Thyroid gland (tissue), 4 donors: ENCODE data around the gene PAWR. TPM values are rescaled to one million over a fixed set of nuclear protein-coding genes. Genes with fewer than 3 reads are reported as not detected.
A peak's percentile ranks its signal among the peaks of the same experiment; 100 is the strongest.
"Not testable (repeated sequence)": the region's sequence is repeated elsewhere in the genome, so short reads cannot be mapped to it uniquely, and the experiment has no call there.

Experiments used
- DNase-seq, 2 donors: peaks; one replicate each; pipeline ENCODE4 v3.0.0-alpha.2; 2019
- H3K27ac ChIP-seq, 3 donors: fragments of 200-600 bp; sonication (generic); 1 replicate in 2 of 3; 2 replicates in 1 of 3; pipeline ENCODE4 v1.5.1; 2016 to 2019; ENCODE audit warnings: mild to moderate bottlenecking in 1 of 3, moderate library complexity in 1 of 3
- H3K27me3 ChIP-seq: fragments of 200-600 bp; sonication (generic); one replicate; pipeline ENCODE4 v1.5.1; 2019
- H3K36me3 ChIP-seq, 2 donors: fragments of 200-600 bp; sonication (generic); one replicate each; pipeline ENCODE4 v1.5.1; 2016 to 2019
- H3K4me1 ChIP-seq, 2 donors: fragments of 200-600 bp; sonication (generic); one replicate each; pipeline ENCODE4 v1.5.1; 2017 to 2019
- H3K4me3 ChIP-seq, 3 donors: fragments of 200-600 bp; sonication (generic); replicated peaks in 1 of 3; 1 replicate in 2 of 3; 2 replicates in 1 of 3; pipeline ENCODE4 v1.5.1; 2016; ENCODE audit warnings: mild to moderate bottlenecking in 1 of 3
- H3K9me3 ChIP-seq: fragments of 200-600 bp; sonication (generic); one replicate; pipeline ENCODE4 v1.5.1; 2017
- POLR2A ChIP-seq, 2 donors: fragments of 450-650 bp; IDR thresholded peaks; one replicate each; pipeline ENCODE4 v1.6.1; 2017; ENCODE audit warnings: antibody characterized with exemption in 2 of 2, mild to moderate bottlenecking in 2 of 2, moderate library complexity in 1 of 2
- WGBS, 2 donors: methylation state at CpG; one replicate each; pipeline ENCODE4 v1.1.5; 2017; 5-methylcytosine and 5-hydroxymethylcytosine counted together
- intact Hi-C: fragments of 100-400 bp; cut with DNase I; formaldehyde crosslinking; loops from one replicate; pipeline ENCODE4 v1.15.1; 2023
- total RNA-seq, 4 donors: library from RNA; depleted of rRNA; stranded (reverse); fragments of >200 nt; gene quantifications; one replicate each; pipeline ENCODE4 v1.2.3, GENCODE V29; 2016
- TF ChIP-seq, protein P1 (sequence below), 6 experiments: fragments of 200-600 bp in 3 of 6; fragments of 450-650 bp in 3 of 6; sonication (generic) in 3 of 6; IDR thresholded peaks; one replicate each; pipeline ENCODE4 v1.5.1; 2016 to 2019; ENCODE audit warnings: antibody characterized with exemption in 6 of 6, mild to moderate bottlenecking in 2 of 6, inconsistent platforms in 1 of 6, moderate library complexity in 1 of 6

PAWR gene
- total RNA-seq, 4 donors from 2014 or later = 83.7 to 125 (median 86.4) TPM

DNA sequence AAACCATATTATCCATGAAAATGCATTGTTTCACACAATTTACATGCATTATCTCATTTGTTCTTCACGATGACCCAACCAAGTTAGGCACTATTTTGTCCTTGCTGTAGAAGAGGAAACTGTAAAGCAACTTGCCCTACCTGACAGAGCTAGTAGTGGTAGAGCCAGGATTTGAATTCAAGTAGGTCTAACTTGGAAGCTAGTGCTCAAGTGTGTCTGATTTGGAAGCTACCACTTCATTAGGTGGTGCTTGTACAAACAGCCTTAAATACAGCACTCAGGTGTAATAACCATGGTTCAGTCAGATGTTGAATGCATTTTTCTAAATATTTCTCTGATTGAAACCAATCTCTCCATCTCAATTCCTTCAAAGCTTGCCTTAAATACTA is 123.6 kb downstream of the PAWR start:
- Histone ChIP-seq H3K4me1 (peaks cover 25 to 38% of the 10 kb centered on the region in 2 donors), H3K9me3 (no peaks in the 10 kb centered on the region), H3K36me3 (no peaks in the 10 kb centered on the region), H3K27ac (peak overlapping the region; percentile 84 to 88 (median 86)), H3K27me3 (no peaks in the 10 kb centered on the region), H3K4me3 (no peak overlapping the region)
- TF ChIP-seq, protein P1, sequence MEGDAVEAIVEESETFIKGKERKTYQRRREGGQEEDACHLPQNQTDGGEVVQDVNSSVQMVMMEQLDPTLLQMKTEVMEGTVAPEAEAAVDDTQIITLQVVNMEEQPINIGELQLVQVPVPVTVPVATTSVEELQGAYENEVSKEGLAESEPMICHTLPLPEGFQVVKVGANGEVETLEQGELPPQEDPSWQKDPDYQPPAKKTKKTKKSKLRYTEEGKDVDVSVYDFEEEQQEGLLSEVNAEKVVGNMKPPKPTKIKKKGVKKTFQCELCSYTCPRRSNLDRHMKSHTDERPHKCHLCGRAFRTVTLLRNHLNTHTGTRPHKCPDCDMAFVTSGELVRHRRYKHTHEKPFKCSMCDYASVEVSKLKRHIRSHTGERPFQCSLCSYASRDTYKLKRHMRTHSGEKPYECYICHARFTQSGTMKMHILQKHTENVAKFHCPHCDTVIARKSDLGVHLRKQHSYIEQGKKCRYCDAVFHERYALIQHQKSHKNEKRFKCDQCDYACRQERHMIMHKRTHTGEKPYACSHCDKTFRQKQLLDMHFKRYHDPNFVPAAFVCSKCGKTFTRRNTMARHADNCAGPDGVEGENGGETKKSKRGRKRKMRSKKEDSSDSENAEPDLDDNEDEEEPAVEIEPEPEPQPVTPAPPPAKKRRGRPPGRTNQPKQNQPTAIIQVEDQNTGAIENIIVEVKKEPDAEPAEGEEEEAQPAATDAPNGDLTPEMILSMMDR (IDR thresholded peaks at IDR 0.05) = no peak
- TF ChIP-seq POLR2A (IDR thresholded peaks at IDR 0.05) = no peak
- no peak for DNase-seq
- intact Hi-C loops = loop anchor here (10.0 kb wide), 1 partner anchor 128 kb away; the partner anchor contains the start of gene PAWR
- WGBS, 2 donors = 42 to 63% methylated on average over 1 of the region's 1 CpG

DNA sequence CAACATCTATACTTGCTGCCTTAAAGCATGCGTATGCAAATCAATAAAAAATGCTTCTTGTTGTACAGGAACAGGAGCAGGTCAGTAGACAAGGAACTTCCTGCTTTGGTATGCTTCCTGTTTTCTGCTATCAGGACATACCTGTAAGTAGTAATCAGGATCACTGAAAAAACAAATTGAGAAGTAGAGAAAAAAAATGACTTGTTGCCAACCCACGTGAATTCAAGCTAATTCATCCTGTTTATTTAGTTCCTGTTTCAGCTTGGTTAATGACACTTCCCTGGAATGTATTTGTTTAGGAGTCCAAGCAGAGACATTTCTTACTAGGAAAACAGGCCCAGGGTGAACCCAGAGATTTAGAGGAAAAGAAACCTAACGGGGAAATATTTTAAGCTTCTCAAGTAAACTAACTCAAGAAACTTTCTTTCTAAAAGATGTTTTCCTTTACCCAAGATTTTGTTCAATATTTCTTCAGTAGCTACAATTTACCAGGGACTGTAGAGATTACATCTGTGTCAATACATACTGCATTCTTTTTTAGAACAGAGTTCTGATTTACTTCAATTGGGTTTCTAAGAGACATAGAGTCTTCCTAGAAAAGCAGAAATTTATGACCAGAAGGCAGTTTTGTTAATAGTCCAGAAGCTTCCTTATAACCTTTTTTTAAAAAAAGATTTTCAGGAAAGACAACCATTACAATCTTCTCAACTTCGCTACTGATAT is 124.2 kb downstream of the PAWR start:
- no peaks in the 10 kb centered on the region for H3K36me3 ChIP-seq
- H3K4me3 ChIP-seq = no peak overlapping the region
- intact Hi-C loops = loop anchor here (10.0 kb wide), 1 partner anchor 128 kb away; the partner anchor contains the start of gene PAWR
- 41 to 48% methylated on average over 4 of the region's 4 CpGs for WGBS, 2 donors
- TF ChIP-seq POLR2A (IDR thresholded peaks at IDR 0.05) = no peak
- TF ChIP-seq, protein P1 (IDR thresholded peaks at IDR 0.05) = no peak
- no peaks in the 10 kb centered on the region for H3K27me3 ChIP-seq
- DNase-seq = no peak
- peaks cover 25 to 38% of the 10 kb centered on the region in 2 donors for H3K4me1 ChIP-seq
- H3K9me3 ChIP-seq = no peaks in the 10 kb centered on the region
- H3K27ac ChIP-seq = peak overlapping the region; percentile 84 to 88 (median 86)

DNA sequence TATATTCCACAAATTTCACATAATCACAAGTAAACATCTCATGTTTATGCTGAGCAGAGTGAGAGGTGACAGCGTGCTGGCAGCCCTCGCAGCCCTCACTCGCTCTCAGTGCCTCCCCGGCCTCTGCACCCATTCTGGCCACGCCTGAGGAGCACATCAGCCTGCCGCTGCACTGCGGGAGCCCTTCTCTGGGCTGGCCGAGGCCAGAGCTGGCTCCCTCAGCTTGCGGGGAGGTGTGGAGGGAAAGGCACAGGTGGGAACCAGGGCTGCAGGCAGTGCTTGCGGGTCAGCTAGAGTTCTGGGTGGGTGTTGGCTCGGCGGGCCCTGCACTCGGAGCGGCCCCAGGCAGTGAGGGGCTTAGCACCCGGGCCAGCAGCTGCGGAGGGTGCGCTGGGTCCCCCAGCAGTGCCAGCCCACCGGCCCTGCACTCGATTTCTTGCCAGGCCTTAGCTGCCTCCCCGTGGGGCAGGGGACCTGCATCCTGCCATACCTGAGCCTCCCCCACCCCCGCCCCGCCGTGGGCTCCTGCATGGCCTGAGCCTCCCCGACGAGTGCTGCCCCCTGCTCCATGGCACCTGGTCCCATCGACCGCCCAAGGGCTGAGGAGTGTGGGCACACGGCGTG is 125.9 kb downstream of the PAWR start:
- H3K27me3 ChIP-seq, DNase-seq, H3K4me3 ChIP-seq, H3K9me3 ChIP-seq, H3K36me3 ChIP-seq: not testable (repeated sequence)
- intact Hi-C loops = loop anchor here (10.0 kb wide), 1 partner anchor 130 kb away; the partner anchor contains the start of gene PAWR
- H3K4me1 ChIP-seq = peaks cover 35 to 43% of the 10 kb centered on the region in 2 donors
- peak overlapping the region in 2 of 3 donors; percentile 86 to 88 for H3K27ac ChIP-seq
- 99 to 100% methylated on average over 12 to 19 of the region's 29 CpGs for WGBS, 2 donors

DNA sequence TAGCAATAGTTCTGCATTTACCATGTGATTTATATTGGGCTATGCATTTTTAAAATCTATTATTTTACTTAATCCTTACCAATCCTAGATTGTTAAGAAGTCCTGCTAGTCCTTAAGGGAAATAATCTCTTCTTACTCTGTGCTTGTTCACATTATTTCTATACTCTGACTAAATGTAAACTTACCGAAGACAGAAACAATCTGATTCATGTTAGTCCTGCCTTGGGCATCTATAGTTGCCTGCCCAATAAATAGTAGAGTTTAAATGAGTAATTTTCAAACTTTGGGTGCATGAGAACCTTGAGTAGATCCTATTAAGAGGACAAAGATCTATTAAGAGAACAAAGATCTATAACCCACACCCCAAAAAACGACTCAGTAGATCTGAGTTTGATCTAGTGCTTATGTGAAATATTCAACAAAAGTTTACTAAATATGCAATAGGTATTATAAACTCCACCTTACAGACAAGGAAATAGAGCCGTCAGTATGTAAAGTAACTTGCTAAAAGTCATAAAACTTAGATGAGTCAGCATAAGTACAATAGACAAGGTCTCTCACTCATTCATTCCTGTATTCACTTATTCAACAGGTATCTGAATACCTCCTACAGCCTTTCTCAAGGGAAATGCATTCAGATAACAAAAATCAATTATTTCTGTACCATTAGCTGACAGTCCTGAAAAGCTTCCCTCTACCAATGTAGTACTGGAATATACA is 127.6 kb downstream of the PAWR start:
- TF ChIP-seq, protein P1 (IDR thresholded peaks at IDR 0.05) = no peak
- no peak for TF ChIP-seq POLR2A (IDR thresholded peaks at IDR 0.05)
- Histone ChIP-seq H3K4me1 (peaks cover 44 to 55% of the 10 kb centered on the region in 2 donors), H3K27me3 (no peaks in the 10 kb centered on the region), H3K36me3 (no peaks in the 10 kb centered on the region), H3K9me3 (no peaks in the 10 kb centered on the region), H3K27ac (peak overlapping the region in 1 of 3 donors; percentile 88), H3K4me3 (no peak overlapping the region)
- intact Hi-C loops = loop anchor here (10.0 kb wide), 1 partner anchor 132 kb away; the partner anchor contains the start of gene PAWR
- no peak for DNase-seq
- 64 to 91% methylated on average over 3 of the region's 3 CpGs for WGBS, 2 donors

DNA sequence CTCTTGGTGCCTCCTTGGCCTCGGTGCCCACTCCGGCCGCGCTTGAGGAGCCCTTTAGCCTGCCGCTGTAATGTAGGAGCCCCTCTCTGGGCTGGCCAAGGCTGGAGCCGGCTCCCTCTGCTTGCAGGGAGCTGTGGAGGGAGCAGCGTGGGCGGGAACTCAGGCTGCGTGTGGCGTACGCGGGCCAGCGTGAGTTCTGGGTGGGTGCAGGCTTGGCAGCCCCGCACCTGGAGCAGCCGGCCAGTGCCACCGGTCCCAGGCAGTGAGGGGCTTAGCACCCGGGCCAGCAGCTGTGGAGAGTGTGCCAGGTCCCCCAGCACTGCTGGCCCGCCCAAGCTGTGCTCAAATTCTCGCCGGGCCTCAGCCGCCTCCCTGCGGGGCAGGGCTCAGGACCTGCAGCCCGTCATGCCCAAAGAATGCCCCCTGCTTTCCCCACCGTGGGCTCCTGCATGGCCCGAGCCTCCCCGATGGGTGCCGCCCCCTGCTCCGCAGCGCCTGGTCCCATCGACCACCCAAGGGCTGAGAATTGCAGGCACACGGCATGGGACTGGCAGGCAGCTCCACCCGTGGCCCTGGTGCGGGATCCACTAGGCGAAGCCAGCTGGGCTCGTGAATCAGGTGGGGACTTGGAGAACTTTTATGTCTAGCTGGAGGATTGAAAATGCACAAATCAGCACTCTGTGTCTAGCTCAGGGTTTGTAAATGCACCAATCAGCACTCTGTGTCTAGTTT is 129.2 kb downstream of the PAWR start:
- Histone ChIP-seq H3K4me1 (peaks cover 42 to 54% of the 10 kb centered on the region in 2 donors), H3K4me3 (no peak overlapping the region), H3K27me3 (no peaks in the 10 kb centered on the region), H3K9me3 (no peaks in the 10 kb centered on the region), H3K27ac (no peak overlapping the region), H3K36me3 (no peaks in the 10 kb centered on the region)
- intact Hi-C loops = loop anchor here (10.0 kb wide), 1 partner anchor 133 kb away; the partner anchor contains the start of gene PAWR
- TF ChIP-seq, protein P1 (IDR thresholded peaks at IDR 0.05) = no peak
- TF ChIP-seq POLR2A (IDR thresholded peaks at IDR 0.05) = no peak
- WGBS, 2 donors = 92 to 97% methylated on average over 20 of the region's 35 CpGs
- no peak for DNase-seq
